ENCODE results near the gene NFATC2. TPM values are rescaled to one million over a fixed set of nuclear protein-coding genes. Genes with fewer than 3 reads are reported as not detected.

NFATC2 gene
- total RNA-seq, 1 experiment from 2014 or later, result 0.07 TPM

- peaks cover 6% of the 10 kb centered on the region for H3K36me3 Mint-ChIP-seq (ENCODE audit: insufficient read depth, unreplicated experiment)
- no TSS peak for BruUV-seq (replicated peaks)
- ChIA-PET POLR2A (interaction anchor here (0.8 kb wide), 1 partner anchor 9 kb away, joined by 3 read pairs; no protein-coding TSS in a partner anchor), CTCF (no interaction called here)
- DNase-seq (ENCODE audit: unreplicated experiment), result no peak
- TF ChIP-seq CTCF (IDR thresholded peaks at IDR 0.05; ENCODE audit: unreplicated experiment), result no peak
- intact Hi-C loops (cut with micrococcal nuclease), result no loop called here
- H3K4me3 Mint-ChIP-seq (ENCODE audit: unreplicated experiment), result no peak overlapping the region
- peaks cover 8% of the 10 kb centered on the region for H3K27me3 Mint-ChIP-seq (ENCODE audit: insufficient read depth, unreplicated experiment)
- no peak overlapping the region for H3K27ac Mint-ChIP-seq (ENCODE audit: low read depth, unreplicated experiment)
- H3K4me1 Mint-ChIP-seq (ENCODE audit: insufficient read depth, unreplicated experiment), result peaks cover 14% of the 10 kb centered on the region
- H3K9me3 Mint-ChIP-seq (ENCODE audit: unreplicated experiment), result no peaks in the 10 kb centered on the region
Observed at GRCh38 chr20:51489611-51490010, 52.9 kb downstream of the NFATC2 start.

GRCh38 chr20:51488331-51488730 lies 54.2 kb downstream of the NFATC2 start:
- Mint-ChIP-seq H3K27me3 (ENCODE audit: insufficient read depth, unreplicated experiment) (peaks cover 9% of the 10 kb centered on the region), H3K4me3 (ENCODE audit: unreplicated experiment) (peak overlapping the region; percentile 61), H3K27ac (ENCODE audit: low read depth, unreplicated experiment) (peak overlapping the region; percentile 92), H3K9me3 (ENCODE audit: unreplicated experiment) (no peaks in the 10 kb centered on the region), H3K4me1 (ENCODE audit: insufficient read depth, unreplicated experiment) (peaks cover 14% of the 10 kb centered on the region), H3K36me3 (ENCODE audit: insufficient read depth, unreplicated experiment) (peaks cover 6% of the 10 kb centered on the region)
- POLR2A ChIA-PET, result interaction anchor here (0.6 to 2.4 kb wide), 5 partner anchors 10 to 76 kb away, joined by 3 to 11 read pairs (median 4); no protein-coding TSS in a partner anchor
- CTCF ChIA-PET, result interaction anchor here (0.9 to 2.0 kb wide), 5 partner anchors 32 to 495 kb away, joined by 3 to 9 read pairs (median 8); no protein-coding TSS in a partner anchor
- DNase-seq (ENCODE audit: unreplicated experiment), result peak; percentile 33
- intact Hi-C loops (cut with micrococcal nuclease), result no loop called here
- no TSS peak for BruUV-seq (replicated peaks)
- TF ChIP-seq CTCF (IDR thresholded peaks at IDR 0.05; ENCODE audit: unreplicated experiment), result no peak

DNA sequence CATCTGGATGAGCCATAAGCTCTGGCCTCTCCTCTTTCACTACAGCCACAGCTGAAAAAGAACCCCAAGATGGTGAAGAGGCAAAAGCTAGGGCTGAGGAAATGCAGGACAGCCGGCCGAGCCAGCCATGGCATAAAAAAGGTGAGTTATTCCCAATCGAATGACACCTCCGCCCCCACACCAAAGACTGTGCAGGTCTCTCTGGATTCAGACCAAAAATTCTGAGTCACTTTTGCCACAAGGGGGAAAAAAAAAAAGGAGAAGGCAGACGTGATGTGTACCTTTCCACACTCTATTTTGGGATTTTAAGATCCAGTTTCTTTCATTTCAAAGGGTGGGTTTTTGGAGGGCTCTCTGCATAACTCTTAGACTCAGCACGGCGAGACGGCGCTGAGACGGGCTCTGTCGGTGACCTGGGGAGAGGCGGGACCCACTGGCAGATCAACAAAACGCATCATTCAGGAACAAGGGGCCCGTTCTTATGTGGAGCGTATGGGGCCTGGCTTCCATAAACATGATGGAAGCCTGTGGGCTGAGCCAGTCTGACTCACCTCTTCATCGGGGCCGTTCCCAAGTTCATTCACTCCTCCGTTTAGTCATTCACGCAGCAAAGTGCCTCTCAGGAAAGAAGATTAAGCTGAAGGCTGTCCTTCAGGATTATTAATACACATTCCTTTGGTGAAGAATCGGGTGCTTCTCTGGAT lies 54.8 kb downstream of the NFATC2 start:
- peaks cover 6% of the 10 kb centered on the region for H3K36me3 Mint-ChIP-seq (ENCODE audit: insufficient read depth, unreplicated experiment)
- H3K27ac Mint-ChIP-seq (ENCODE audit: low read depth, unreplicated experiment), result peak overlapping the region; percentile 92
- BruUV-seq (replicated peaks), result no TSS peak
- H3K9me3 Mint-ChIP-seq (ENCODE audit: unreplicated experiment), result no peaks in the 10 kb centered on the region
- peaks cover 14% of the 10 kb centered on the region for H3K4me1 Mint-ChIP-seq (ENCODE audit: insufficient read depth, unreplicated experiment)
- intact Hi-C loops (cut with micrococcal nuclease), result no loop called here
- ChIA-PET POLR2A (interaction anchor here (0.6 to 2.4 kb wide), 7 partner anchors 9 to 77 kb away, joined by 3 to 11 read pairs (median 3); no protein-coding TSS in a partner anchor), CTCF (interaction anchor here (0.5 to 2.0 kb wide), 7 partner anchors 9 to 495 kb away, joined by 3 to 9 read pairs (median 3); no protein-coding TSS in a partner anchor)
- H3K27me3 Mint-ChIP-seq (ENCODE audit: insufficient read depth, unreplicated experiment), result peaks cover 13% of the 10 kb centered on the region
- TF ChIP-seq CTCF (IDR thresholded peaks at IDR 0.05; ENCODE audit: unreplicated experiment), result no peak
- peak overlapping the region; percentile 61 for H3K4me3 Mint-ChIP-seq (ENCODE audit: unreplicated experiment)
- peak; percentile 91 for DNase-seq (ENCODE audit: unreplicated experiment)

- no peak for TF ChIP-seq CTCF (IDR thresholded peaks at IDR 0.05; ENCODE audit: unreplicated experiment)
- no TSS peak for BruUV-seq (replicated peaks)
- H3K9me3 Mint-ChIP-seq (ENCODE audit: unreplicated experiment), result no peaks in the 10 kb centered on the region
- peaks cover 6% of the 10 kb centered on the region for H3K36me3 Mint-ChIP-seq (ENCODE audit: insufficient read depth, unreplicated experiment)
- POLR2A ChIA-PET, result interaction anchor here (0.7 to 2.4 kb wide), 5 partner anchors 30 to 45 kb away, joined by 3 to 11 read pairs (median 4); no protein-coding TSS in a partner anchor
- peaks cover 20% of the 10 kb centered on the region for H3K27me3 Mint-ChIP-seq (ENCODE audit: insufficient read depth, unreplicated experiment)
- intact Hi-C loops (cut with micrococcal nuclease), result no loop called here
- DNase-seq (ENCODE audit: unreplicated experiment), result no peak
- no peak overlapping the region for H3K4me3 Mint-ChIP-seq (ENCODE audit: unreplicated experiment)
- peaks cover 14% of the 10 kb centered on the region for H3K4me1 Mint-ChIP-seq (ENCODE audit: insufficient read depth, unreplicated experiment)
- H3K27ac Mint-ChIP-seq (ENCODE audit: low read depth, unreplicated experiment), result no peak overlapping the region
- CTCF ChIA-PET, result interaction anchor here (0.5 to 2.0 kb wide), 7 partner anchors 9 to 1400 kb away, joined by 3 to 9 read pairs (median 5); no protein-coding TSS in a partner anchor
Observed at GRCh38 chr20:51487076-51487475, 55.4 kb downstream of the NFATC2 start.
